HG02588 (cell line): Measurements from ENCODE around the gene SPRR4.

Experiments
- ATAC-seq: cut with Tn5 transposase; IDR thresholded peaks from one replicate; pipeline ENCODE4 v1.9.1; 2021; ENCODE audit warnings: mild to moderate bottlenecking, moderate library complexity; ENCODE audit not compliant: unreplicated experiment

SPRR4 gene

GRCh38 chr1:152970495-152970894, at the start of gene SPRR4:
Gene SPRR4, plus strand, starts transcription at chr1:152970648. Its CDS starts 1,243 bp downstream, at chr1:152971891.
- ATAC-seq, result no peak

- ATAC-seq, result no peak
Observed at GRCh38 chr1:152924191-152924590, 46.3 kb upstream of the SPRR4 start.

- no peak for ATAC-seq
Observed at GRCh38 chr1:152926091-152926490, 44.4 kb upstream of the SPRR4 start.

- ATAC-seq, result no peak
Observed at GRCh38 chr1:152928671-152929070, 41.8 kb upstream of the SPRR4 start.

- ATAC-seq, result no peak
Observed at GRCh38 chr1:152932170-152932811, 38.2 kb upstream of the SPRR4 start.

GRCh38 chr1:152933196-152933595, 37.3 kb upstream of the SPRR4 start:
- no peak for ATAC-seq

- ATAC-seq, result no peak
Observed at GRCh38 chr1:152940614-152941013, 29.8 kb upstream of the SPRR4 start.

- ATAC-seq, result no peak
Observed at GRCh38 chr1:152941037-152941711, 29.3 kb upstream of the SPRR4 start.

GRCh38 chr1:152942161-152942560, 28.3 kb upstream of the SPRR4 start:
- no peak for ATAC-seq

GRCh38 chr1:152946248-152946647, 24.2 kb upstream of the SPRR4 start:
- no peak for ATAC-seq

- no peak for ATAC-seq
Observed at GRCh38 chr1:152946651-152947256, 23.7 kb upstream of the SPRR4 start, which contains the start of gene SPRR5. Gene SPRR5, plus strand, starts transcription at chr1:152947206. Its CDS starts 1,349 bp downstream, at chr1:152948555.

GRCh38 chr1:152951711-152952110, 18.7 kb upstream of the SPRR4 start:
- ATAC-seq, result no peak

GRCh38 chr1:152953761-152954160, 16.7 kb upstream of the SPRR4 start:
- ATAC-seq, result no peak

- no peak for ATAC-seq
Observed at GRCh38 chr1:152954436-152954835, 16.0 kb upstream of the SPRR4 start.

GRCh38 chr1:152957561-152957960, 12.9 kb upstream of the SPRR4 start:
- no peak for ATAC-seq

- no peak for ATAC-seq
Observed at GRCh38 chr1:152959273-152959672, 11.2 kb upstream of the SPRR4 start.

GRCh38 chr1:152959801-152960451, 10.5 kb upstream of the SPRR4 start:
- ATAC-seq, result no peak

GRCh38 chr1:152960452-152961044, 9.9 kb upstream of the SPRR4 start:
- no peak for ATAC-seq

- ATAC-seq, result no peak
Observed at GRCh38 chr1:152961226-152961891, 9.1 kb upstream of the SPRR4 start.

- no peak for ATAC-seq
Observed at GRCh38 chr1:152962876-152963415, 7.5 kb upstream of the SPRR4 start.
